HG03354 (cell line): ENCODE results near the gene MTFMT.
A peak's percentile ranks its signal among the peaks of the same experiment; 100 is the strongest.

Experiments
- ATAC-seq: cut with Tn5 transposase; IDR thresholded peaks from one replicate; pipeline ENCODE4 v1.9.1; 2021; ENCODE audit warnings: mild to moderate bottlenecking; ENCODE audit not compliant: unreplicated experiment, poor library complexity, severe bottlenecking

MTFMT gene

GRCh38 chr15:64993290-64993689 lies 36.1 kb downstream of the MTFMT start:
- ATAC-seq: no peak

- ATAC-seq: no peak
These were observed 37.8 kb downstream of the MTFMT start for GRCh38 chr15:64991536-64992135.

- ATAC-seq: no peak
These were observed 39.3 kb downstream of the MTFMT start for GRCh38 chr15:64990168-64990470.

DNA sequence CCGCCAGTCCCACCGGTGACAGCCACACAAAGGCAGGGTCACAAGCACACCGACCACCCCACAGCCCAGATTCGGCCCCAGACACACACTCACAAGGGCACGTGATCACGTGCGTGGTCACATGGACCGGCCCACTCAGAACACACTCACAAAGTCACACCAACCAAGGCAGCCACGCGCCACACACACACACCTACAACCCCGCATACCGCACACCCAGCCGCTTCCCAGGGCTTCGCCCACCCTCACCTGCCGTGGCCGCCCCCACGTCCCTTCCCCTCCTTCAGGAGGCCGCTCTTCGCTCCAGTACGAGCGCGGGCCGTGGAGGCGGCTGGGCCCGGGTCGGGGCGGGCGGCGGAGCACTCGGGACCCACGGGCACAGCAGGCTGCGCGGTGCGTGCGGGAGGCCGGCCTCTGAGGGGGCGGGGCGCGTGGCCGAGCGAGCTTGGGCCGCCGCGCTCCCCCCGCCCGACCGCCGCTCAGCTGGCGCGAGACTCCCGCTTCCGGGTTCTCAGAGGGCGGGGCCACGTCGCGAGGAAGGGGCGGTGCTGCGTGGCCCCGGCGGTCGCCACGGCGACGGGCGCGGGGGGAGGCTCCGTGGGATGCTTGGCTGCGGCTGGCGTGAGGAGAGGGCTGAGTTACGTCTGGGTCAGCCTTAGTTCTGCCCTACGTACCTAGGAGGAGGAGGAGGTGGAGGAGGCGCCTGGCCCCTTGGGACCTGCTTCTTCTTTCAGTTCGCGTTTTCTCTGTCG lies 39.8 kb downstream of the MTFMT start, which contains the start of gene SPG21:
SPG21 (minus strand) TSS at position 499 of the 752 bp plus-strand sequence. CDS start 6,345 bp downstream, outside the sequence.
- ATAC-seq: peak; percentile 94

DNA sequence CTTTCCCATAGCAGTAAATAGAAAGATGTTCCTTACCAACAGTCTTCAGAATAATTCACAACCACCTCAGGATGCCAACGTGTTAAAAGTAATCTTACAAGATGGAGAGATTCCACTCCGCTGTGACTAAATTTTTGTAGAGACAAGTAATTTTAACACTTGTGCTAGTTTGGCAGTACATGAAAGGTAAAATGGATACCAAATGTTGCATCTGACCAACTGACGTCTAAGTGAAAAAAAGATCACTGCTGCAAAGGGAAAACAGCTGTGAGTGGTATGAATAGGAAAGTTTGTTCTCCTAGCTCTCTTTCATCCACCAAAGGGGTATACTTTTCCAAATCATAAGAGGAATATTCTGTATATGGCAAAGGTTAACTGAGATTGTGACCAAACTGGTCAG lies 42.3 kb downstream of the MTFMT start:
- no peak for ATAC-seq

DNA sequence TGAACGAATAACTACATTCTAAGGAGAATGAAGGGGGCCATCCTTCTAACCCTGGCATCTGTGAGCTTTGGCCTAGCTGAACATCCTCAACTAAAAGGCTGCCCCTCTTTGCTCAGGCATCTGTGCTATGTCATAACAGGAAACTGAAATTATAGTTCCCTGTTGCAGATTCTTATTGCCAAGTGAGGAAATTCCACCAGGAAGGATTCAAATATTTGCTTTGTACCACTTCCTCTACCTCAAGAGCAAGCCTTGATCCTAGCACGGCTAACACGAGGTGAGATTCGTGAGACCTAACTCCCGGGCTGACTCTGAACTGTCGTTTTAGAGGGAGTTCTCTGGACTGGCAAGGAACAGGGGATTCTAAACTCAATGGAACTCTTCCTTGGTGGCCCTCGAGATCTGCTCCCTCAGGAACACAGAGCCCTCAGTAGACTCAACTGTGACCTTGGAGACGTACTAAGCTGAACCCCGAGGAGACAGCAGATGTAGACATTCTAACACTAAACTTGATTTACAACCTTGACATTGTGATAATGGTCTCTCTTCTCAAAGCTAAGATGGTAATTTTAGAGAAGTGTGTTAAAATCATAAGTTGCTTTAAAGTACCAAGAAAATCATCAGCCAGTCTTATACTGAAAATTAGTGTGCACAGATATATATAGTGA lies 43.9 kb downstream of the MTFMT start:
- ATAC-seq: no peak

DNA sequence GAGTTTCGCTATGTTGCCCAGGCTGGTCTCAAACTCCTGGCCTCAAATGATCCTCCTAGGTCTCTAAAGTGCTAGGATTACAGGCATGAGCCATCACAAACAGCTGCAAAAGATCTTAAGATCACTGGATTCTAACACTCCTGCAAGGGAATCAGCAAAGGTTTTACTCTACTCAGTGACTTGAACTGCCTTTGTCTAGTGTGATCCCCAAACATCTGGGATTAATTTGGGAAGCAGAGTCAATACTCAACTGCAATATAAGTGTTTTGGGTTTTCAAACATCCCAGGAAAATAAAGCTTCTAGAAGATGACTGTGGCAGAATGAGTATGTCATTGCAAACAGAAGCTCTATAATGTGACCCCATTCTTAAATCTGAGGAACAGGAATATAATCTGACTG lies 47.0 kb downstream of the MTFMT start:
- ATAC-seq: no peak

GRCh38 chr15:64981812-64982431 lies 47.5 kb downstream of the MTFMT start:
- ATAC-seq: no peak

DNA sequence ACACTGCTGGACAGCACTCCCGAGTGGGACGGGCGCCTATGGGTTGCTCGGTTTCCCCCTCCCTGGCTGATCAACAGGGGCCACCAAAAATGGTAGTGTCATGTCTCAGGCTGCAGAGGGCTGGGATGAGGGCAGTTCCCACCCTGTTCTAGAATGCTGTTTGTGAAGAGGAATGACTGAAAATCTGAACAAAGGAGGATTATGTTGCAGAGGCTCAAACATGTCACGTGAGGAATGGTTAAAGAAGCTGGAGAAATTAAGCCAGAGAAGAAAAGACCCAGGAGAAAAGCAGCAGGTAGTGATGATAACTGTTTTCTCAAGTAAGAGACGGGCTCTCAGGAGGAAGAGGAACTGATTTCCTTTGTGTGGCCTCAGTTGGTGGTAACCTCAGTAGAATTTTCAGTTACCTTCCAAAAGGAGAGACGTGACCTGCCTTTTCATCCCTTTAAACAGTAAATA lies 50.2 kb downstream of the MTFMT start:
- no peak for ATAC-seq

GRCh38 chr15:64975390-64975789 lies 54.0 kb downstream of the MTFMT start:
- ATAC-seq: no peak

- ATAC-seq: no peak
These were observed 58.7 kb downstream of the MTFMT start for GRCh38 chr15:64970698-64971097.

DNA sequence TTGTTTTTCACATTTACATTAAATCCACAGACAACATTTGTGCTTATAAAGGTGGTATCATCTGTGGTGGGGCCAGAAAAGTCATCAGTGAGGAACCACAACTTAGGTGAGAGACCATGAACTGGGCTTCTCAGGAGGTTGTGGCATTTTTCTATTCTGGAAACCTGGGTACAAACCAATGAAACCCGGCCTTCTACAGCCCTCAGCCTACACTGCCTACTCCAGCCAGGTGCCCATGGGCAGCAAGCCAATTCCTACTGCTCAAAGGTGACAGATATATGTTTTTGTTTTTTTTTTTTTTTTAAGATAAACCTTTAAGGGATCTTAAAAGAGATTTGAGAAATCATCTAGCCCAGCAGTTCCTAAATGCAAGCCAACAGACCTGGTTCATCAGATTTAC lies 60.0 kb downstream of the MTFMT start:
- no peak for ATAC-seq

DNA sequence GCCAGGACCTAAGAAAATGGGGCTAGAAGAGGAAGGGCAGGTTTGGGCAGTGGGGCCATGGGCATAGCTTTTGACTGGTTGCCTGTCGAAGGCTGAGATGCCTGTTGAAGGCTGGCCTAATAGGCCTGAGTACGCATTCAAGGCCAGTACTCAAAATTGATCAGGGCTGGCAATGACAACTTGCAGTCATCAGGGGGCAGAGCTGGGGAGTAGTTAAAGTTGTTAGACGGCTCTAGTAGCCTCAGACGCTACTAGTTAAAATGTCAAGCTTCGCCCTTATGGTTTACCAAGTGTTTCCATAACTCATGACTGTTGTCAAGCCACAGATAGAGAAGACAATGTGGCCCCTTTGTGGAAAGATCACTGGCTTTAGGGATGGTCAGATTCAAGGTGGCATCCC lies 68.4 kb downstream of the MTFMT start:
- ATAC-seq: no peak

GRCh38 chr15:64960153-64960552 lies 69.3 kb downstream of the MTFMT start:
- no peak for ATAC-seq

DNA sequence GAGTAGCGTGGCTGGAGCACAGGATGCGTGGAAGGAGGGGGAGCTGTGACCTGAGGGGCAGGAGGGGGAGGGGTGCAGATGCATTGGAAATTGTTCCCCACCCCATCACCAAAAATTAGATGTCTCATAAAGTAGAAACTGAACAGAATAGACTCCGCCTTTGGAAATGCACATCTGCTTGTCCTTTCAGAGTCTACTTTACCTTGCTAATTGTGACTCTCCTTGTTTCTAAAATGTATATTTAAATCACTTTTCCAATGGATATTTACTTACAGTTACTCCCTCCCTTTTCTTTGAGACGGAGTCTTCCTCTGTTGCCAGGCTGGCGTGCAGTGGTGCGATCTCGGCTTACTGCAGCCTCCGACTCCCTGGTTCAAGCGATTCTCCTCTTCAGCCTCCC lies 70.3 kb downstream of the MTFMT start:
- no peak for ATAC-seq

DNA sequence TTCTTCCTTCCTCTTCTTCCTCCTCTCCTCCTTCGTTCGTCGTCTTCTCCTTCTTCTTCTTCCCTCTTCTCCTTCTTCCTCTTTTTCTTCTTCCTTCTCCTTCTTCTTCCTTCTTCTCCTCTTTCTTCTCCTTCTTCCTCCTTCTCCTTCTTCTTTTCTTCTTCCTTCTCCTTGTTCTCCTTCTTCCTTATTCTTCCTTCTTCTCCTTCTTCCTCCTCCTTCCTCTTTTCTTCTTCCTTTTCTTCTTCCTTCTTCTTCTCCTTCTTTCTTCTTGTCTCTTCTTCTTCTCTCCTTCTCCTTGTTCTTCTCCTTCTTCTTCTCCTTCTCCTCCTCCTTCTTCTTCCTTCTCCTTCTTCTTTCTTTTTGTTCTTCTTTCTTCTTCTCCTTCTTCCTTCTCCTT lies 75.0 kb downstream of the MTFMT start:
- no peak for ATAC-seq

DNA sequence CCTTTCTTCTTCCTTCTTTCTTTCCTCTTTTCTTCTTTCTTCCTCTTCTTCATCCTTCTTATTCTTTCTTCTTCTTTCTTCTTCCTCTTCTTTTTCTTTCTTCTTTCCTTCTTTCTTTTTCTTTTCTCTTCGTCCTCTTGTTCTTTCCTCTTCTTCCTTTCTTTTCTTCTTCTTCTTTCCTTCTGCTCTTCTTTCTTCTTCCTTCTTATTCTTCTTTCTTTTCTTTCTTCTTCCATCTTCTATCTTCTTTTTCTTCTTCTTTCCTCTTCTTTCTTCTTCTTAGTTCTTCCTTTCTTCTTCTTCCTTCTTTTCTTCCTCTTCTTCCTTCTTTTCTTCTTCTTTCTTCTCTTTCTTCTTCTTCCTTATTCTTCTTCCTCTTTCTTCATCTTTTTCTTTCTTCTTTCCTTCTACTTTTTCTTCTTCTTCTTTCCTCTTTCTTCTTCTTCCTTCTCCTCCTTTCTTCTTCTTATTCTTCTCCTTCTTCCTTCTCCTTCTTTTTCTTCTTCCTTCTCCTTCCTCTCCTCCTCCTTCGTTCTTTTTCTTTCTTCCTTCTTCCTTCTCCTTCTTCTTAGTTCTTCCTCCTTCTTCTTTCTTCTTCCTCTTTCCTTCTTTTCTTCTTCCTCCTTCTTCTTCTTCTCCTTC lies 77.5 kb downstream of the MTFMT start:
- ATAC-seq: no peak
